Stimulated activated CD4-positive, alpha-beta T cell treated with anti-CD3 and anti-CD28 coated beads, Interleukin-4, amount 100 ng/mL, for 1 hour (primary cell): Measurements from ENCODE around the gene RIC3.

Experiments used
- DNase-seq: peaks from one replicate; pipeline ENCODE4 v3.0.0-alpha.2; 2020

RIC3 gene

DNA sequence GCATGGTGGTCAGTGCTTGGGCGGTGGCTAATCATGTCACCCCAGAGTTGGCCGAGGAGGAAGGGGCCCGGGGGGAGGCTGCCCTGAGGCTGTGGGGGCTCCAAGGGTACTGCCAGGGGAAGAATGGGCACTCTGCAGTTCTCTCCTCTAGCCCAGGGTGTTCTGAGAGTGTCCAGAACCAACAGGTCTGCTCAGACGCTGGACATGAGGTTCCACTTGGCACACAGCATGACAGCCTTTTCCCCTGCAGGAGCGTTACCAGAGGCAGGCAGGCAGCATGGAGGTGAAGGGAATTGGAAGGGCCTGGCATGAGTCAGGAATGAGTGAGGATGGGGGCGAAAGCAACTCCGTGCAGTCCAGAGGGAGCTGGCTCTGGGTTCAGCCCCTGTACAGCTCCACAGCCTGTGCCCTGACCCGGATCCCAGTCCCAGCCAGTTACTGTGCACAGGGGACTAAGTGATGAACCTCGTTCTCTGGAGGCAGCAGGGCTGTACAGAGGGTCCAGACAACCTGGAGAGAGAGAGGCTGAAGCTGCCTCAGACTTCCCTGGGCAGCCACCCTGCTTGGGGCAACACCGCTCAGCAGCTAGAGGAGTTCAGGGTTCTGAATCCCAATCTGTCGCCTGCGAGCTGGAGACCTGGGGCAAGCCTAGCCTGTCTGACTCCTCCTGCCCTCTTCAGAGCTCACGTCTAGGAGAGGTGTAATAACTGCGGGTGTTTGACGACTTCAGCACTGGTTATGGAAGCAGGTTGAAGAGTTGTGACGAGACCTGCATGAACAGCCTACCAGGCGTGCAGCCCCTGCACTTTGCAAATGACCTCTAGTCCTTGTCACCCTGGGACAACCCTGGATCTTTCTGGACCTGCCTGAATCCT lies 102.6 kb downstream of the RIC3 start:
- DNase-seq: no peak

DNA sequence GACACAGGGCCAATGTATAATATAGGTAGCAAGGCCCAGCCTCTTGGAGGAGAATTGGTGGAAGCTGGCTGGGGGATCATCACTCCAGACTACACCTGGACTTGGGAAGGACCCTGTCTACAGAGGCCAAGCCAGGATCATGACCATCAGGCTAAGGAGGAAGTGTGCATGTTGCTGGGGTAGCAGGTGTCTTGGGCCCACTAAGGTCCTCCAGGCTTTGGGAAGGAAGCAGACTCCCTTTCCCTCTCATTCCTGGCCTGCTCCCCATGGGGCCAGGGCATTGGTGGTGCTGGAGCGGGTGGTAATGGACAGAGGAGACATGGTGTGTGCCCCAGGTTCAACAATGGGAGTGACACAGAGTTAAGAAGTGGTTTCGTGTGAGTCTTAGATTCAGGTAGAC lies 103.8 kb downstream of the RIC3 start:
- no peak for DNase-seq

DNA sequence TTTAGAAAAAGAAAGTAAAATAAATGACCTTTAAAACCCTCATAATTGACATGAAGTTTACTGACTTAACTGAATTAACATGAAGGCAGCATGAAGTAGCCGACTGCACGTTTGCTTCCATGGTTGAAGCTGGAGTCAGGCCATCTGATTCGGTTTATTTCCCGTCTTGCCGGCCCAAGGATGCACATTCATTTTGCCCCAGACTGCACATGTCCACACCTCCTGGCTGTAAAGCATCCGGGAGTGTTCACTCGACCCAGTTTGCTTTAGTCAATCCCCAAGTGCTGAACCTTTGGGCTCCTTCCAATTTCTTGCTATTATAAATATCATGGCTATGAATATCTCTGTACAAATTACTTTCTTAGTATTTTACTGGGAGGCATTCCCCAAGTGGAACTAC lies 105.5 kb downstream of the RIC3 start:
- no peak for DNase-seq

DNA sequence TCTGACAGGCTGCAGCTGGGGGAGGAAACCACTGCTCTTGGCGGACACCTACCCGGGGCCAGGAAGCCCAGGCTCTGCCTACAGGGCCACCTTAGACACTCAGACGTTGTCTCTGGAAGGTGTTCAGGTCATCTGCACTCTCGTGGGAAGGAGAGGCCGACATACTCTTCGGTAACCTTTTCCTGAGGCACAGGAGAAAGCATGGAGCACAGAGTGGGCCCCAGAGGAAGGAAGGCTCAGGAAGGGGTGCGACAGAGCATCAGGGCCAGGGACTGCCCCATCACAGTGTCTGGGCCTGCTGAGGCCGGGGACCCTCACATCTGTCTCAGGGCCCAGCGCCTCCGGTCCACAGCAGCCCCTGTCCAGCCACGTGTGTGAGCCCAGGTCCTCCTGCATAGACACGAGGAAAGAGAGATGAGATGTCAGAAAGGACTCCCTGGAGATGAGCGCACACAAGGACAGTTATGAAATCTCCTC lies 106.0 kb downstream of the RIC3 start:
- no peak for DNase-seq

DNA sequence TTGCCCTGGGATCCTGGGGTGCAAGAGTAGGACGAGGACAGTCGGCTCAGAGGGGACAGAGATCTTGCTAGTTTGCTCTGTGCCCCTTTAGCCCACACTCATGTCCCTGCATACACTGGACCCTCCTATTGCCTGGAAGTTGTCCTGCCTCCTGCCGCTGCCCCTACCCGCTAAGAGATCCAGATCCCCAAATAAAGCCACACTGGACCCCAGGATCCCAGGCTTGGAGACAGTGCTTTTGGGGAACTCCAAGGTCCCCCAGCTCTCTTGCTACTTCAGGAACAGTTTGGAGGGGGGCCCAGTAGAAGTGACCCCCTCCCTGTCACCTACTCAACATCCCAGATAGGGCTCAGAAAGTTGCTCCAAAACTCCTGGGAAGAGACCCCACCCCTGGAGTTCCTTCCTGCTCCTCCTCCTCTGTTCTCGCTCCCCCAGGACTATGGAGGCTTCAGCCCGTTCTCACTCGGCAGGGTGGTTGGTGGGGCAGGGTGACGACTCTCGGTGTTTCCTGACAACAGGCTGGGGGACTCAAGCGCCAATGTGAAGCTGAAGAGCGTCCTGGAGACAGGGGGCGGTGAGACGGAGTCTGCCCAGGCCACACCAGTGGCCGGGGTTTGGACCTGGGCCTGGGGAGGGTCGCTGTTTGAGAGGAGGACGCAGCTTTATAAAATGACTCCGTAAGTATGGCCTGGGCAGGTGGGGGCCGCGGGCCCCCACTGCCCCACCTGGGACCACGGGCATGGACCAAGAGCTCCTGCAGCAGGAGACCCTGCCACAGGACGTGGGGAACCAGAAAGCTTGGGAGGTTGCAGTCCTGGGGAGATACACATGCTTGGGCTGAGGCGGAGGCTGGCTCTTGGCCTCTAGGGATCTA lies 107.0 kb downstream of the RIC3 start:
- no peak for DNase-seq

DNA sequence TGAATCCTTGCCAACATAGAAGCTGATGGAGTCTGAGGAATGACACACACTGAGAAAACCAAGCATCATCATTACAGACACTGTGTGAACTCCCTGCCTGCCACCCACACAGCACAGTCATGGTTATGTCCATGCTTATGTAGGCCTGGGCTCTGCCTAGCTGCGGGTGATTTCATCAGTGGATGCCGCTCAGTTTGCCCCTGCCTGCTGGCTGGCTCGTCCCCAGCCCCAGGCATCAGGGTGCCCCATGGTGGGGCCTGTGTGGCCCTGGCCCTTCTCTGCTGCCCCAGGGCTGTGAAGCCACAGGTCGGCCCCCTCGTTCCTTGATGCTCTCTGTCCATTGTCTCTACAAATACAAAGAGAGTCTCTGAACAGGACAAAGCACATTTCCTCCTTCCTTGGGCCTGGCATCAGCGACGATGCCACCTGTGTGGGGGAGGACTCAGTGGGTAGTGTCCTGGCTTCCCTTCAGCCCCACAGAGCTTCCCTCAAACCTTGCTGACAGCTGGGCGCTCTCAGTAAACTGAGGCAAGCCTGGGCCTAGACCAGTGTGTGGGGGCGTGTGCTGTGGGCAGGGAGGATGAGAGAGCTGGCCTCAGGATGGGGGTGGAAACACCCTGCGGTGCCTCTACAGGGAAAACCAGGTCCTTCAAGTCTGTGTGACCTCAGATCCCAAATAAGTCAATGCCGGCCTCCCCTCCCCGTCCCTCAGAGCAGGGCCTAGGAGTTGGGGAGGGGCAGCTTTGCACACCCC lies 107.8 kb downstream of the RIC3 start:
- DNase-seq: no peak

DNA sequence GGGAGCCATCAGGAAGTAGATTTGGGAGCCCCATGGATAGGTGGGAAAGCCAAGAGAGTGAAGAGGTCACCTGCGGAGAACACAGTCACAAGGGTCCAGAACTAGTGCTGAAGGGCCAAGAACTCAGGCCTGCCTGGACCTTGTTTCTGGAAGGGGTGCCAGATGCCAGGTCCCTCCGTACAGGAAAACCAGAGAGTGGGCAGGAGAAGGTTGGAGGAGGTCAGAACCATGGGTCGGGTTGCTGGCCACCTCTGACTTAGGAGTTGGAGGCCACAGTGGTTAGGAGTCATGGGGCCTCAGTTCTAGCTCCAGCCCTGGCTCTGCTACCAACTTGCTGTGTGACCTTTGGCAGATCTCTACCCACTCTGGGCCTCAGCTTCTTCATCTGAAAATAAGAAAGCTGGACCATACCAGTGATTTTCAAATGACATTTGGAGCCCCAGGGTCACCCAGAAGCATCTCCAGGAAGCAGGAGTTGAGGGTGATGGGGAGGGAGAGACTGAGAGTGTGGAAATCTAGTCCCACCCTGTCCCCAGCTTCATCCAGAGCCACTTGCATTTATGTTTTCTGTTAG lies 108.6 kb downstream of the RIC3 start:
- no peak for DNase-seq

DNA sequence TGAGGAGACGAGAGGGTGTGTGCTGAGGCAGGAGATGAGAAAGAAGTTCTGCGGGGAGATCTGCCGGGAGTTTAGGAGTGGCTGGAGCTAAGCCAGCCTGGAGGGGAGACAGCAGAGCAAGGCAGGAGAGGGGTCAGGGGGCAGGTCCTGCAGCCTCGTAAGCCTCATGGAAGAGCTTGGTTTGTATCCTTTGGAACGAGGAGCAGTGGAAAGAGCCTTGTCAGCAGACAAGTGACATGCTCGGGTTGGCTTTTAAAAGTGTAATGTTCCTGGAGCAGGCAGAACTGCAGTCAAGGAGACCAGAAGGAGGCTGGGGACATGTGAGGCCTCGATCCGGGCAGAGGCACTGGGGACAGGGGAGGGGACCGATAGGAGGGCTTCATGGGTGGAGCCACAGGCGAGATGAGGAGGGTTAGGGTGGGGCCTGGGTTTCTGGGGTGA lies 109.2 kb downstream of the RIC3 start:
- DNase-seq: no peak

DNA sequence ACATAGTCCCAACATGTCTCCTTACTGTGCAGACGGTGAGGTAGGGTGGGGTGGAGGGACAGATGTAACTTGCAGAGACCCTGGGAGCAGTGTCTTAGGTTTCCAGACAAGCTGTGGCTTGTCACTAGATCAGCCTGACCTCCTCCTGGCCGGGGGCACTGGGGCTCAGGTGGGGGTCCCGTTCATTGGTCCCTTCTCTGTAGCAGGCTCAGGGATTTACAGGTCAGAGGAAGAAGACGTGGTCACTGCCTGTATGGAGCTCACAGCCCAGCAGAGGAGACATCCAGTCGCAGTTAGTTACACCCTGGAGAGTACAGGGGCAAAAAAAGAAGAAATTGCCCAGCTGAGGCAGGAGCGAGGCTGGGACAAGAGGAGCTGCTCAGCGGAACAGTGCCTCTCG lies 109.8 kb downstream of the RIC3 start:
- no peak for DNase-seq

DNA sequence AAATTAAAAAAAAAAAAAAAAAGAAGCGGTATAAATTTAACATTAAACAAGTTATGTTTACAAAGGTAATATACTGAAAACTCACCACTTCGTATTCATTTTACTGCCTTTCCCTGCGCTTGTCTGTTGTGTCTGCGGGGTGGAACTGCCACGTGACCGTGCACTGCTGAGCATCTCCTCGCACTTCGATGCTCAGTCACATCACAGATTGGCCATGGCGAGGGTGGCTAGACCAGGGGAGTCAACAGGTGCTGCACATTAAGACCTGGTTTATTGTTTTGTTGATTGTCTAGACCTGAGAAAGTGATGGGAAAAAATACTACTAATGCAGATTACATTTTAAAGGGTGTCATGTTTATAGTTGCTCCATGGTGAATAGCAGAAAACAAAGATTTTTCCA lies 110.6 kb downstream of the RIC3 start:
- no peak for DNase-seq

DNA sequence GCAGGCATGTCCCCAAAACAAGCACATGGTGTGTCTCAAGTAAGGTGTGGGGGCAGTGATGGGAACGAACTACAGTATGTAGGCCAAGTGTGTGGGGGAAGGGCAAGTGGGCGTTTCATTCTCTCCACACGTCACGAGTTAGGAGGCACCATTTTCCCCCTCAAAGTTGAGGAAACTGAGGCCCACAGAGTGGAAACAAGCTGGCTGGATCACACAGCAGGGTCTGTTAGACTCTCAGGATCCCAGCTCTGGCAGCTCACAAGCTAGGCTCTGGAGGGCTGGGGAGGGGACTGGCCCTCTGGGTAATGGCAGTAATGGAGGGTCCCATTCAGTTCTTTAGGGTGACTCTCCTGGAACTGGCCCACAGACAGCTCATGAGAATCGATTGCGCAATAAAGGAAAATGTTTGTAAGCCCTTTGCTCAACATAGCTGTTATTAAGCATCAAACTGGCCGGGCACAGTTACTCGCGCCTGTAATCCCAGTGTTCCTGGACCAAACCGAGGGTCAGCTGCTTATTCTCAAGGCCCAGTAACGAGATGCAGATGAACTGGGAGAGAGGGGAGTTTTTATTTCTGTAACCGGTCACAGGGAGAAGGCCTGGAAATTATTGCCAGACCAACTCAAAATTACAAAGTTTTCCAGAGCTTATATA lies 111.9 kb downstream of the RIC3 start:
- DNase-seq: no peak
